ENCODE measurements around the gene RBM47.

DNA sequence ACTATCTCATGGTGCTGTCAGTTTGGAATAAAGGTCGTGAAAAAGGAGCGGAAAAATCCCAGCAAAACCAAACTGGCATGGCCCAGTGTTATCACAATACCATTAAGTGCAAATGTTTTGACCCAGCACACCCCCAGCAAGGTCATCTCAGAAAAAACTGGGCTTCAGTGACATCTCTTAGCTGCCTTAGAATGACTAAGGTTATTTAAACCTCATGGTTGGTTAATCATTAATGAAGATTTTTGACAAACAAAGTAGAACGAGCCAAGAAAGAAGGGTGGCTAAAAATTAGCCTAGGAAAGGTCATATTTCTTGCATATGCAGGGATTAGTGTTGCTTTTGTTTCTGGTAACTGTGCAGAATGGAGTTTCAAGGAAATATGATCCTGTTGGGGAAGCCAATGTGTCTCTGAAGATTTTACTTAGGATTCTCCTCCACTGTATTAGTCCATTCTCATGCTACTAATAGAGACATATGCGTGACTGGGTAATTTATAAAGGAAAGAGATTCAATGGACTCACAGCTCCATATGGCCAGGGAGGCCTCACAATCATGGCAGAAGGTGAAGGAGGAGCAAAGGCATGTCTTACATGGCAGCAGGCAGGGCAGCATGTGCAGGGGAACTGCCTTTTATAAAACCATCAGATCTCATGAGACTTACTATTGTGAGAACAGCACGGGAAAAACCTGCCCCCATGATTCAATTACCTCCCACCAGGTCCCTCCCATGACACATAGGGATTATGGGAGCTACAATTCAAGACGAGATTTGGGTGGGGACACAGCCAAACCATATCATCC lies 211.0 kb downstream of the RBM47 start:
- TF ChIP-seq, protein P1, sequence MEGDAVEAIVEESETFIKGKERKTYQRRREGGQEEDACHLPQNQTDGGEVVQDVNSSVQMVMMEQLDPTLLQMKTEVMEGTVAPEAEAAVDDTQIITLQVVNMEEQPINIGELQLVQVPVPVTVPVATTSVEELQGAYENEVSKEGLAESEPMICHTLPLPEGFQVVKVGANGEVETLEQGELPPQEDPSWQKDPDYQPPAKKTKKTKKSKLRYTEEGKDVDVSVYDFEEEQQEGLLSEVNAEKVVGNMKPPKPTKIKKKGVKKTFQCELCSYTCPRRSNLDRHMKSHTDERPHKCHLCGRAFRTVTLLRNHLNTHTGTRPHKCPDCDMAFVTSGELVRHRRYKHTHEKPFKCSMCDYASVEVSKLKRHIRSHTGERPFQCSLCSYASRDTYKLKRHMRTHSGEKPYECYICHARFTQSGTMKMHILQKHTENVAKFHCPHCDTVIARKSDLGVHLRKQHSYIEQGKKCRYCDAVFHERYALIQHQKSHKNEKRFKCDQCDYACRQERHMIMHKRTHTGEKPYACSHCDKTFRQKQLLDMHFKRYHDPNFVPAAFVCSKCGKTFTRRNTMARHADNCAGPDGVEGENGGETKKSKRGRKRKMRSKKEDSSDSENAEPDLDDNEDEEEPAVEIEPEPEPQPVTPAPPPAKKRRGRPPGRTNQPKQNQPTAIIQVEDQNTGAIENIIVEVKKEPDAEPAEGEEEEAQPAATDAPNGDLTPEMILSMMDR (IDR thresholded peaks at IDR 0.05), result no peak
- no peak for TF ChIP-seq POLR2A (IDR thresholded peaks at IDR 0.05)

Data from Peyer's patch (tissue), 4 donors.